Activated gamma-delta T cell (primary cell): ENCODE results near the gene MXRA8.
A peak's percentile ranks its signal among the peaks of the same experiment; 100 is the strongest.
"Not testable (repeated sequence)": the region's sequence is repeated elsewhere in the genome, so short reads cannot be mapped to it uniquely, and the experiment has no call there.

Experiments
- DNase-seq: peaks from one replicate; lab custom pipeline; 2025; lab: John Stamatoyannopoulos, UW
- total RNA-seq, 2 donors: gene quantifications; one replicate each; lab custom pipeline; 2026; lab: John Stamatoyannopoulos, UW

The MXRA8 gene, protein sequence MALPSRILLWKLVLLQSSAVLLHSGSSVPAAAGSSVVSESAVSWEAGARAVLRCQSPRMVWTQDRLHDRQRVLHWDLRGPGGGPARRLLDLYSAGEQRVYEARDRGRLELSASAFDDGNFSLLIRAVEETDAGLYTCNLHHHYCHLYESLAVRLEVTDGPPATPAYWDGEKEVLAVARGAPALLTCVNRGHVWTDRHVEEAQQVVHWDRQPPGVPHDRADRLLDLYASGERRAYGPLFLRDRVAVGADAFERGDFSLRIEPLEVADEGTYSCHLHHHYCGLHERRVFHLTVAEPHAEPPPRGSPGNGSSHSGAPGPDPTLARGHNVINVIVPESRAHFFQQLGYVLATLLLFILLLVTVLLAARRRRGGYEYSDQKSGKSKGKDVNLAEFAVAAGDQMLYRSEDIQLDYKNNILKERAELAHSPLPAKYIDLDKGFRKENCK
- total RNA-seq, result 0.57 to 0.61 reads per million in 2 donors

DNA sequence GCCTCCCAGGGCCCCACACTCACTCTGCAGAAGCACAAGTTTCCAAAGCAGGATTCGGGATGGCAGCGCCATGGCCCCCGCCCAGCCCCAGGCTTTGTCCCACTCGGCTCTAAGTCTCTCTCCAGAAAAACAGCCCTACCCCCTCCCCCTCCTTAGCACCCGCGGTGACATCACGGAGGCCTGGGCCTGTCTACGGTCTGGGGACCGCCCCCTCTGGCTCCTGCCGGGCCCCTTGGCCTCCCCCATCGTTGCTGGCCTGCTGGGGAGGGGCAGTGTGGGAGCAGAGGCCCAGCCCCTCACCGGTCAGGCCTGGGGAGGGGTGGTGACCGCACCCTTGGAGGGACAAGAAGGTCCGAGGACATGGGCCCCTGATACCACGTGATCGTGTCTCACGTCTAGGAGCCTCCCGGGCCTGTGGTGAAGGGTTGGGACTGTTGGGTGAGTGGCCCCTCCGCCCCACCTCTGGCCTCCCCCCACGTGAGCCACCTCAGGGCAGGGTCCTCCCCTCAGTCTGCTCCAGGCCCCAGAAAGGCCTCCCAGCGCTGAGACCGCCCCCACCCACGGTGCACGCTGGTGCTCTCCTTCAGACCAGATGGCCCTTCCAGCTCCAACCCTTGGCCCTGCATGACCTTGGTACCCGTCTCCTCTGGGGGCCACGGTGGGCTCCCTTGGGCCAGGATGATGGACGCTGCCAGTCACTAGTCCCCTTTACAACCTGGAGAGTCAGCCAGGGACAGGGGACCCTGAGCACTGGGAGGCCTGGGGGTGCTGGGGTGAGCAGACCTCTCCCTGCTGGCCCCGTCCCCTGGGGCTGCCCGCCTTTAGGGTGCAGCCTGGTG, at the start of gene MXRA8:
TSS of gene MXRA8 (minus strand) at position 123 of the 839 bp plus-strand sequence. CDS start at position 72, 51 bp downstream.
- no peak for DNase-seq

DNA sequence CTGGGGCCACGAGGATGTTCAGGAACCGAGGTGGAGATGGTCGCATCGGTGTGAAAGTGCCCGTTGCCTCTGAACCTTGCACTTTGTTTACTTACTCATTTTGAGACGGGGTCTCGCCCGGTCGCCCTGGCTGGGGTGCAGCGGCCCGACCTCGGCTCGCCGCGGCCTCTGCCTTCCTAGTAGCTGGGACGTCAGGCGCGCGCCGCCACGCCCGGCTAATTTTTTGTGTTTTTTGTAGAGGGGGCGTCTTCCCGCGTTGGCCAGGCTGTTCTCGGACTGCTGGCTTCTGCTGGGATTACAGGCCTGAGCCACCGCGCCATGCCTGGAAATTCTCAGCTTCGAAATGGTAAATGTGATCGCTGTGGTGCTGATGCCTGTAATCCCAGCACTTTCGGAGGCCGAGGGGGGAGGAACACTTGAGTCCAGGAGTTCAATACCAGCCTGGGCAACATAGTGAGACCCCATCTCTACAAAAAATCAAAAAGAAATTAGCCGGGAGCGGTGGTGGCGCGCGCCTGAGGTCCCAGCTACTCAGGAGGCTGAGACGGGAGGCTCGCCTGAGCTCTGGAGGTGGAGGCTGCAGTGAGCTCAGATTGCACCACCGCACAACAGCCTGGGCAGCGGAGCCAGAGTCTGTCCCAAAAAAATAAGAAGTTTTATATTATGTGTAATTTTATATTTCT, 49.4 kb upstream of the MXRA8 start:
- no peak for DNase-seq

DNA sequence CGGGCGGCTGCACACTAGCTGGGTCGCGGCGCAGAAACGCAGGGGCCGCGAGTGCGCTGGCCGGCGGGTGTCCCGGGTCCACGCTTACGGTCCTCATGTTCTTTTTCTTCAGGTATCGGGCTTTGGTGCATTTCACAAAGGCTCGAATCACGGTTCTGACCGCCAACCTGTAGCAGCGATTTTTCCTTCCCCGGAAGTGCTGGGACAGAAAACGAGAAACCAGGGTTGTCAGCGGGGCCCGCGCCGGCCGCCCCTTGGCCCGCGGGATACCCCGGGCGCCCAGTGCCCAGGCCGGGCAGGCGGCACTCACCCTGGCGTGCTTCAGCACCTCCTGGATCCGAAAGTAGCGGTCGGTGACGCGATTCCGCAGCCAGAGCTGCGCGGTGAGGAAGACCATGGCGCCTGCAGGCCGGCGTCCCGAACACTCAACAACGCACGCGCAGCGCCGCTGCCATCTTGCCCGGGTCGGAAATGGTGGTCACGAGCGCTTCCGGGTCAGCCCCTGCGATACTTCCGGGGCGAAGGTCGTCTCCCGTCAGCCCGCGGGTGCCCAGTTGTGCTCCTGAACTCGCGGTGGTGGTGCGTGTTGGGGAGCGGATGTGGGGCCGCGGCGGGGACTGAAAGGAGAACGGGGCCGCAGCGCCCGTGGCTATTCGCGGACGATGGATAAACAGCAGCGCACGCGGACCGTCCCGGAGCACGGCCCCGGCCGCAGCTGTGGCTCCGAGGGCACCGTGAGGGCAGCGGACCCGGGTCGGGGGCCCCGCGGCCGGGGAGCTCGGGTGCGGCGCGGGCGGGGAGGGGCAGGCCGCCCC, 48.7 kb upstream of the MXRA8 start, which contains the start of gene MRPL20:
TSS of gene MRPL20 (minus strand) at position 473 of the 815 bp plus-strand sequence. CDS start at position 397, 76 bp downstream.
- peak; percentile 95 for DNase-seq

DNA sequence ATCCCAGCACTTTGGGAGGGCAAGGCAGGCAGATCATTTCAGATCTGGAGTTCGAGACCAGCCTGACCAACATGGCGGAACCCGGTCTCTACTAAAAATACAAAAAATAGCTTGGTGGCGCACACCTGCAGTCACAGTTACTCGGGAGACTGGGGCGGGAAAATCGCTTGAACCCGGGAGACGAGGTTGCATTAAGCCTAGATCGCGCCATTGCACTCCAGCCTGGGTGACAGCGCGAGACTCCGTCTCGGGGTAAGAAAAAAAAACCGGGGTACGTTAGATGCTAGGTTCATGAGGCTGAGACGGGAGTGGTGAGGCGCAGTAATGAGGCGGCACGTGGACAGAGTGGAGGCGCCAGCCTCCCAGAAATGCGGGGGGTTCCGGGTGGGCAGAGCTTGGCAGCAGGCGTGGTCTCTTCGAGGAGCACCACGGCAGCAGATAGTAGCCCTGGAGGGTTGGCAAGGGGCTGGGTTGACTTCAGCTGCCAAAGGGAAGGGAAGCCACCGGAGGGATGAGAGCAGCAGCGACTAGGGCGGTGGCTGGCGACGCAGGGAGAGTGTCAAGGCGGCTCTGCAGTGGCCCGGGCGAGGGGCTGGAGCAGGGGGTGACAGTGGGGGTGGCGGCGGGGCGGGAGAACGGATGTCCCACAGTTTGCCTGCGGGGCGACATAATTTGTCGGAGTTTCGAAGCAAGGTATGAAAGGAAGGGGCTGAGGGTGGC, 47.9 kb upstream of the MXRA8 start:
- DNase-seq, result no peak

DNA sequence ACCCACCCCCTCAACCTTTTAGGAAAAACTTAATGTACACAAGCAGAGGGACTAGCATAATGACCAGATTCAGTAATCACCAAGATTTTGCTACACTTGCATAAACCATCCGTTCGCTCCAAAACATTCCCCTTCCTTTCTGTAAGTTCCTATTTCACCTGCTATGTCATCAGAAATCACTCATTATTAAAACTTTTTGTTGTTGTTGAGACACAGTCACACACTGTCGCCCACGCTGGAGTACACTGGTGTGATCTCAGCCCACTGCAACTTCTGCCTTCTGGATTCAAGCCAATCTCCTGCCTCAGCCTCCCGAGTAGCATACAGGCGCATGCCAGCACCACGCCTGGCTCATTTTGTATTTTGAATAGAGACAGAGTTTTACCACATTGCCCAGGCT, 45.3 kb upstream of the MXRA8 start:
- DNase-seq, result no peak

DNA sequence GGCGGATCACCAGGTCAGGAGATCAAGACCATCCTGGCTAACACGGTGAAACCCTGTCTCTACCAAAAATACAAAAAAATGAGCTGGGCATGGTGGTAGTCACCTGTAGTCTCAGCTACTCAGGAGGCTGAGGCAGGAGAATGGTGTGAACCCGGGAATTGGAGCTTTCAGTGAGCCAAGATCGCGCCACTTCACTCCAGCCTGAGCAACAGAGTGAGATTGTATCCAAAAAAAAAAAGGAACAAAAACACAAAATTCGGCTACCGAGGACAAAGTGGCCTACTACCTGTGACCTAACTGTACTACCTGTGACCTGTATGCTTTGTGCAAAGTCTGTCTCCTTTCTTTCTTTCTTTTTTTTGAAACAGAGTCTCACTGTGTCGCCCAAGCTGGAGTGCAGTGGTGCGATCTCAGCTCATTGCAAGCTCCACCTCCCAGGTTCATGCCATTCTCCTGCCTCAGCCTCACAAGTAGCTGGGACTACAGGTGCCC, 44.6 kb upstream of the MXRA8 start:
- not testable (repeated sequence) for DNase-seq

DNA sequence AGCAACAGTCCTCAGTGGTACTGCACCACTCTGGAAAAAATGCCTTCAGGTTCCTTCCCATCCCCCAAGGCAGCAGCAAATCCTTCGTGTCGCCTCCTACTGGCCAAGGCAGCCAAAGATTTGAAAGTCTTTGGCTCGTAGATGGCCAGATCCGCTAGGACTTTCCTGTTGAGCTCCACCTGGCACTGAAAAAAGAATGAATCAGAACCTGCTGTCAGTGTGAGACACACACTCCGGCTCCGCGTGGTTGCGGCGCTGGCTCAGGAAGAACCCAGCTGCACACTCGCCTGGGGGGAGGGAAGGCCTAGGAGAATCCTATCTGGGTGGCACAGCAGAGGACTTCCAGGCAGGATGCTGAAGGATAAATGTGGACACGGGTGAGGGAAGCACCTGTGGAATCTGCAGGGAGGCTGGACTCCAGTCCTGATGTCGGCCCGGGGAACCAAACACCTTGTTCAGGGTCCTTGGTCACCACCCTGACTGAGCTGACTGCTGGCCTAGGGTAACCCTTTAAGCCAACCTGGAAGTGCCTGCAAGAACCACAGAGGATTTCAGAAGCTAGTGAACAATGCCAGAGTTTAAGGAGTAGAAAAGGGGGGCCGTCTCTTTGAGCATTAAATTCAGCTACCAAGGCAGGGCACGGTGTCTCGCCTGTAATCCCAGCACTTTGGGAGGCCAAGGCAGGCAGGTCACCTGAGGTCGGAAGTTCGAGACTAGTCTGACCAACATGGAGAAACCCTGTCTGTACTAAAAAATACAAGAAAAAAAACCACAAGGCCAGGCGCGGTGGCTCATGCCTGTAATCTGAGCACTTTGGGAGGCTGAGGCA, 43.9 kb upstream of the MXRA8 start:
- DNase-seq, result no peak

DNA sequence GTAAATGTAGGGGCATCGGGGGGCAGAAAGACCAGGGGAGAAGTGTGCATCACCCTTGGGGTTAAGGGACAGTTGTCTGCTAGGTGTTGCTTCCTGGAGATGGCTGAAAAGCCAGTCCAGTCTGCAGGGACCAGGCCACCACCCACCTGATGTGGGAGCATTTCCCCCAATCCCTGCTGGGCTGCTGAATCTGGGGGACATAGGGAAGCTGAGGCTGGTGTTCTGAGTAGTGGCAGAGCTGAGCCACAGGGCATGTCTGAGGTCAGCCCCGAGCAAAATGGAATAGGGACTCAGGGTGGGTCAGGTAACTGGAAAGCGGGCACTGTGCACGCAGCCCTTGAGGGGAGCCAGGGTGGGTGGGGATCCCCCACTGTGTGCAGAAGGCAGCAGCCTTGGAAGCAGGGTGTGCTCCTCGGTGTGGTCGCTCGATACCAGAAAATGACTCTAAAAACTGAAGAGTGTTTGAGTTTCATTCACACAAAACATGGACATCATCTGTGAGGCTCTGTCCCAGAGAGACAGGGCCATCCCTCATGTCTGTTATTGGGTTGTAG, 43.2 kb upstream of the MXRA8 start:
- no peak for DNase-seq

DNA sequence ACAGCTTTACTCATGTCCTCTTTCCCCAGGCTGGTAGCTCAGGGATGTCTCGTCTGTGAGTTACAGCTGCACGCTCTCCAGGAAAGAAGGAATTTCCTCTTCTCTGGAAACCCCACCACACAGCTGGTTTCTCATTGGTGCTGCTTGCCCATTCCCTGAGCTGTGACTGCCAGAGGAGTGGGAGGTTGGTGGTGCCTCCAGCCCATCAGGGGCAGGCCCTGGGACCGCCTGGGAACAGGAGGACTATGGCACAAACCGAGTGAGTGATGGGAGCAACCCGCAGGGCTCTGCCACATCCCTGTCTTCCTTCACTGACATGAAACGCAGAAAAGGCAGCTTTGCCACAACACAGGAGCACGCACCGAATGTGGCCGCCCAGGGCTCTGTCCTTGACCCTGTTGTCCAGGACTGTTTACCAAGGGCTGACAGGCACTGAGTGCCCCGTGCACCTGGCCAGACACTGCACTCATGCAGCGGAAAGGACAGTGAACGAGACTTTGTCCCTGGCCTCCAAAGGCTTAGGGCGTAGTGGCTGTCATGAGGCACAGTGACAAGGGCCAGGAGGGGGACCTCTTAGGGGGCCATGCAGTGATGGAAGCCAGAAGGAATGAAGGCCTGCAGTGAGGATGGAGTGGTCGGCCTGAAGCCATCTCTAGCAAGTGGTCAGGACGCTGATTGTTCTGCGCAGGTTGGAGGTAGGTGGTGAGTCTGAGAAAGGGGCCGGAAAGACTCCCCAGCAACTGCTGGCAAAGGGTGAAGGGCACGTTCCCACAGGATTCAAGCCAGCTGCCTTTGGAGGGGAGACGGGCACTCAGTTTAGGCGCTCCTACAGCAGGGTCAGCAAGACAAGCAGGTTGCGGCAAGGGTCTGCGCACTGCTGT, 42.5 kb upstream of the MXRA8 start:
- DNase-seq, result no peak

DNA sequence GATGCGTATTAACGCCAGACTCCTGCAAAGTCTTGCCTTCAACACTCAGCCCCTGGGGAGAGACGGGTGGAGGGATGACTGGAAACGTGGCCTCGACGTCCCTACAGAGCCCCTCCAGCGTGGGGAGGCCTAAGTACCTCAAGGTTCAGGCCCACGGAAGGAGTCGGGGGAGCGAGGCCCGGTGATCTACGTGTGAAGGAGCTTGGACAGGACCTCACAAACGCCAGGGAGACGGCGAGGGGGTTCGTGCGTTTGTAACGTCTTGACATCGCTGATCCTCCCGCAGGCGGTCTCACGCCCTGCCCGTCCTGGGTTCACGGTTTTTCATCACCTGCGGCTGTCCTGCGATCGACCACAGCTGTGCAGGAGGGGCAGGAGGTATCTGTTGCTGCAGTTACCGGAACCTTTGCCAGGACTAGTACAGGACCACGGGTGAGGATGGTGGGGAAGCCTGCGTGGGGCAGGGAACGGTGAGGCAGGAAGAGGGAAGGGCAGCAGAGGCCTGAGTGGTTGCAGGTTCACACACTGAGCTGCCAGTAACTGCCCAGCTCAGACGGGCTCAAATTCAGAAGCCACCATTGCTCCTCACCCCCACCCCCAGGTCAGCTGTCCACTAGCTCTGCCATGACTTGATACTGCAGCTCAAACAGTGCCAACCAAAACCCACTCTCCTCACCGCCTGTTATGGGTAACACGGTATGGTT, 41.7 kb upstream of the MXRA8 start:
- no peak for DNase-seq

DNA sequence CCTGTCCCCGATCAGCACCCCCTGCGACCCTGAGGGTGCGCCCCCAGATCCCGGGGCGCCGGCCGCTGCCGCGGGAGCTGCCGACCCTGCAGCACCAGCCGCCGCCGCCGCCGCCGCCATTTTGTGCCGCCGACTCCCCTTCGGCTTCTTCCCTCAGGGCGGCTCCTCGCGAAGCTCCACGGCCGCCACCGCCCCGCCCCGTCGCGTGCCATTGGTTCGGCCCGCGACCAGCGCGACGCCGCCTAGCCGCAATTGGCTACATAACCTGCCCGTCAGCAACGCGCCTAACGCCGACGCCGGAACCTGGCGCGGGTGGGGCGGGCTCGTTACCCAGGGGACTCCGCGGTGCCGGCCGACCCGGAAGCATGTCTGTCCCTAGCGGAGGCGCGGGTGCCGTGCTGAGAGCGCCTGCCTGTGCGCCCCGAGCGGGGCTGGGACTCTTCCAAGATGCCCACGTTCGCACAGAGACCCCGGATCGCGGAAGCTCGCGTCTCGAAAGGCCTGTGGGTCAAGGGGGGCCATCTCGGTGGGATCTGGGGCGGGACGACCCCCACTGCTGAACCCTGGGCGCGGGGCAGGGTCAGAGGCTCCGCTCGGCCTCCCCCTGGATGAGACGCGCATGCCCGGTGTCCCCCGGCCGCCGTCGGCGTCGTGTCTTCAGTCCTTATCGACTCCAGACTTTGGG, 41.0 kb upstream of the MXRA8 start, which contains the start of gene CCNL2:
TSS of gene CCNL2 (minus strand) at position 149 of the 685 bp plus-strand sequence. CDS start at position 120, 29 bp downstream.
- peak; percentile 99 for DNase-seq

DNA sequence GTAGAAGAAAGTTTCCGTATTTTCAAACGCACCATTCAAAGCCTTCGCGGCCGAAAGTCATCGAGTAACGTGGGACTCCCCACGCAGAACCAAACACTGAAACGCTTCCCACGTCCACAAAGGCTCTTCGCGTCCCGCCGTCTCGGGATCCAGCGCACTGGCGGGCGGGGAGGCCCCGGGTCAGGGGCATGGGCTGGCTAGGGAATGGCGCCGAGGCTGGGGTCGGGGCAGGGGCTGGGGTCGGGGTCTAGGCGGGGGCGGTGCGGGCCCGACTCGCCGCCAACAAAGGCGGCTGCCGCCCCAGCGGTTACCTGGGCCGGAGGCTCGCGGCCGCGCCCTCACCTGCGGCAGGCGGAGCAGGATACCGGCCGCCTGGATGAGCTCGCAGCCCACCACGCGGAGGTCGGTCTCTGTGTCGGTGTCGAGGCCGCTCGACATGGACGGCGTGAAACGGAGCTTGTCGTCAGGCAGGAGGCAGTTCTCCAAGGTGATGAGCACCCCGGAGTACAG, 40.4 kb upstream of the MXRA8 start:
- no peak for DNase-seq

DNA sequence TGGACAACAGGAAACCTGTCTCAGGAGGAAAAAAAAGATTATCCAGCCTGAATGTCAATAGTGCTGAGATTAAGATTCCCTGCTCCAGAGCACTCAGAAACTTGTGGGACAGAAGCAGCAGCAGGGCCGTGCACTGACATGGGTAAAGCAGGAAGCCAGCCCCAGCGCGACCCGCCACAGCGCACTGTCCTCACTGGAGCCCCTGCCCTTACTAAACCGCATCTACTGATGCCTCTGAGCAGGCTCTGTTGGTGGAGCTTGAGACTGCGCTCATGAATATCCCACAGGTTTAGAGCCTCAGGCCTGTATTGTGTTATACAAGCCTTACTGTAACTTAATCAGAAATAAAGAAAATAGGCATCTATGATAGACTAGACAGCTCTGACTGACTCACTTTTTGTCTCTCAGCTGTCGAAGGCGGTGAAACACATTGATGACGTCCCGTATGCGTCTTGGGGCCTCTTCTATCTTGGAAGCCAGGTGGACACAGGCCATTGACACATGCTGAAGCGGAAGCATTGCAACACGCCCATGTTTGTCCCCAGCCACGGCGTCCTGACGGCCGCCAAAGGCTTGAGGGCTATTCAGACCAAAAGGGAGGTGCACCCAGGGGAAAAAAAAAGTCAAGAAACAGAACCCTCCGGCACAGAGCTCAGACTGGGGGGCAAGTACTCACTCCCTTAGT, 39.6 kb upstream of the MXRA8 start:
- no peak for DNase-seq

DNA sequence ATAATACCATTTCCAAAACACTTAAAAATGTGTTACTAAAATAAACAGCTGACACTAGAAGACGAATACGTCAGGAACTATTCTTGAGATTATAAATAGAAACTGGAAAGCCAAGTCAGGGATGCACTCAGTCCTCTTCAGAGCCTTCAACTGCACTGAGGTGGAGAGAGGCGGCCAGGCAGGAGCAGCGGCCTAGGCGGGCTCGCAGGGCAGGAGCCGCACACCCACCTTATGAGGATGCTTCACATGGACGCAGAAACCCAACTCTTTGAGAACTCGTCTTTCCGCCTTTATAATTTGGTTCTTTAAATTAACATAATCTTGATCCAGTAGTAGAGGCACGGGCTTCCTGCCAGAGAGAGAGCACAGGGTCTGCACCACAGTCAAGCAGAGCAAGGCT, 36.8 kb upstream of the MXRA8 start:
- no peak for DNase-seq

DNA sequence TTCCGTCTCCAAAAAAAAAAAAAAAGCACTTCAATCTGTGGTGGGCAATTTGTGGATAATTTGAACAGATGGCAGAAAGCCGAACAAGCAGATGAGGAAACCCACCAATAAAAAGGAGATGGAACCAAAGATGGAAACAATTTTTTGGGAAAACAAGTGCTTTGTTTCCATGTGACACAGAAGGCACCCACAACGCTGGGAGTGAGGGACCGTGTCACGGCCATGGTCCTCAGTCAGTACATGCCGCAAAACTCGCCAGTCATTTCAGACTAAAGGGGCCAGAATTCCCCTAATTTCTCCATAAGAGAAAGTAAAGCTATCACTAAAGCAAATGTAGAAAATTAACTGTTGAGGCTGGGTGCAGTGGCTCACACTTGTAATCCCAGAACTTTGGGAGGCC, 35.8 kb upstream of the MXRA8 start:
- no peak for DNase-seq

DNA sequence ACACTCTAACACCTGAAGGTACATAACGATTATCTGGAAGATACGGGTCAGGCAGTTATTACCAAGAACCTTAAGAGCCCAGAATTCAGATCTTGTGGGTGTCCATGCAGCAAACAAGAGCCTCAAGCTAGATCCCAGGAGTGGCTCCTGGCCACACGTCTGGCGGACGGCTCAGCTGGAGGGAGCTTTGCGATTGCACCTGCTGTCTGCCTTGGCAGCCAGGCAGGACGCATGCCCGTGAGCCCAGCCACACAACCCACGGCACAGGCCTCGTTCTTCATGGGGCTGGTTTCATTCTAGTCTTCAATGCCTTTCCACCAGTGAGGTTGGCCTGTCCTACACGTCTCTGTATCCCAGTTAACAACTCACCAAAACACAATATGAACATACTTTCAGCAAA, 35.1 kb upstream of the MXRA8 start:
- DNase-seq, result no peak
